Subcutaneous adipose tissue (tissue), 4 donors: ENCODE measurements around the gene TESPA1. TPM values are rescaled to one million over a fixed set of nuclear protein-coding genes. Genes with fewer than 3 reads are reported as not detected.

Experiments used
- total RNA-seq, 4 donors: library from RNA; depleted of rRNA; stranded (reverse); fragments of >200 nt; gene quantifications; one replicate each; pipeline ENCODE4 v1.1.0, GENCODE V29; 2016
- TF ChIP-seq, protein P1 (sequence below): fragments of 450-650 bp; IDR thresholded peaks from one replicate; pipeline ENCODE4 v1.5.1; 2016; ENCODE audit warnings: low read depth, mild to moderate bottlenecking, control low read depth, antibody characterized with exemption, moderate library complexity

The TESPA1 gene
- total RNA-seq, 4 donors from 2014 or later, result 1.5 to 2.1 (median 1.9) TPM; not detected in 1

DNA sequence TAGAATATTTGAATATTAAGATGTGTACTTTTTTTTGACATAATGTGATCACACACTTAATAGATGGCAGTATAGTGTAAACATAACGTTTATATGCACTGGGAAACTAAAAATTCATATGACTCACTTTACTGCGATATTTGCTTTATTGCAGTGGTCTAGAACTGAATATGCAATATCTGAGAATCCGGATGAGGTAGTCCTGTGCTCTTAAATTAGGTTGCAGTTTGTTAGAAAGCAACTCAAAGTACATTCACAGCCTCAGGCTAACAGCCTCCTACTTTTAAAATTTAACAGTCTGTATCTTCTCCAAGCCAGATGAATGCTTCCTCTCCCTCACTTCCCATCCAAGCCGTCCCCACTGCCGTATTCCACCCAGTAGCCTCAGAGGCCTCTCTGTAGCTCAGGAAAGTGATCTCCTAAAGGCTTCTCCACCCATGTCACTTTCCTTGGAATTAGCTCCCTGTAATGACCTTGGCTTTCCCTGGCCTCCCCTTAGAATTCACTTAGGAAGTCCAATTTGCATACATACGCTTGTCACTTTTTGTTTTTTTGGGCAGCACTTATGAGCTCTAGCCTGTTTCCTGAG is 43.7 kb downstream of the TESPA1 start:
- TF ChIP-seq, protein P1, sequence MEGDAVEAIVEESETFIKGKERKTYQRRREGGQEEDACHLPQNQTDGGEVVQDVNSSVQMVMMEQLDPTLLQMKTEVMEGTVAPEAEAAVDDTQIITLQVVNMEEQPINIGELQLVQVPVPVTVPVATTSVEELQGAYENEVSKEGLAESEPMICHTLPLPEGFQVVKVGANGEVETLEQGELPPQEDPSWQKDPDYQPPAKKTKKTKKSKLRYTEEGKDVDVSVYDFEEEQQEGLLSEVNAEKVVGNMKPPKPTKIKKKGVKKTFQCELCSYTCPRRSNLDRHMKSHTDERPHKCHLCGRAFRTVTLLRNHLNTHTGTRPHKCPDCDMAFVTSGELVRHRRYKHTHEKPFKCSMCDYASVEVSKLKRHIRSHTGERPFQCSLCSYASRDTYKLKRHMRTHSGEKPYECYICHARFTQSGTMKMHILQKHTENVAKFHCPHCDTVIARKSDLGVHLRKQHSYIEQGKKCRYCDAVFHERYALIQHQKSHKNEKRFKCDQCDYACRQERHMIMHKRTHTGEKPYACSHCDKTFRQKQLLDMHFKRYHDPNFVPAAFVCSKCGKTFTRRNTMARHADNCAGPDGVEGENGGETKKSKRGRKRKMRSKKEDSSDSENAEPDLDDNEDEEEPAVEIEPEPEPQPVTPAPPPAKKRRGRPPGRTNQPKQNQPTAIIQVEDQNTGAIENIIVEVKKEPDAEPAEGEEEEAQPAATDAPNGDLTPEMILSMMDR, result no peak

DNA sequence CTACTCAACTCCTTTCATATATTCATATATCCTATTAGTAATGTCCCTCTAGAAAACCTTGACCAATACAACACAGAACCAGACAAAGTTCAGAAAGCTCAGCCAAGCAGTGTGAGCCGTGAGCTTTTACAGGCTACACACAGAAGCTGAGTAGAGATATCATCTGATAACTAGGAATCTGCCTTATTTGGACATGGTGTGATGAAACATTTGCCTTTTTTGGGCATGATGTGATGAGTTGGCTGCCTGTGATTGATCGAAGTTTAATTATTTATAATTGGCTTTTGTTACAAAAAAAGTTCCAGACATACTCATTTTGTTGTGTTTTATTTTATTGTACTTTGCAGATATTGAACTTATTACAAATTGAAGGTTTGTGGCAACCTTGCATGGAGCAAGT is 46.6 kb downstream of the TESPA1 start:
- TF ChIP-seq, protein P1, result no peak

DNA sequence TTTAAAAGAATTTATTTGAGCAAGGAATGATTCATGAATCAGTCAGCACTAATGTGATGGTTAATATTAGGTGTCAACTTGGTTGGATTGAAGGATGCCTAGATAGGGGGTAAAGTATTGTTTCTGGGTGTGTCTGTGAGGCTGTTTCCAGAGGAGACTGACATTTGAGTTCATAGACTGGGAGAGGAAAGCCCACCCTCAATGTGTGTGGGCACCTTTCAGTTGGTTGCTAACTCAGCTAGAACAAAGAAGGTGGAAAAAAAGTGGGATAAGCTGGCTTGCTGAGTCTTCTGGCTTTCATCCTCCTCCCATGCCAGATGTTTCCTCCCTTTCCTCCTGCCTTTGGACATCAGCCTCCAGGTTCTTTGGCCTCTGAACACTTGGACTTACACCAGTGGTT is 47.2 kb downstream of the TESPA1 start:
- TF ChIP-seq, protein P1, result no peak

GRCh38 chr12:54936736-54937135 is 47.8 kb downstream of the TESPA1 start:
- TF ChIP-seq, protein P1, result no peak

- TF ChIP-seq, protein P1, result no peak
These were observed 49.2 kb downstream of the TESPA1 start for GRCh38 chr12:54935235-54935951.

DNA sequence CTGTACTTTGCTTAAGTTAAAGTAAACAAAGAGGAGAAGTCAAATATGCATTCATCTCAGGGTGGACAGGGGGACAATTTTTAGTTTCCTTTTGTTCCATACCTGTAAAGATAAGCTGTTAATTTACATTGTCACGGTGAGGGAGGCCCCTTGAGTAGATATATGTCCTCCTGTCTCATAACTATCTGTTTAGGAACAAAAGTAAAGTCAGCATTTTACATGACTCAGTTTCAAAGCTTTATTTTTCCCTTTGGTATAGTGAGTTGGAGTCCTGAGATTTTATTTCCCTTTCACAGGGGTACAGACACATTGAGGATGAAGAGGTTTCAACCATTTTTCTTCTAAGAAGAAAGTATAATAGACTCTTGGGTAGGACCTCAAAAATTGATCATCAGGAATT is 50.1 kb downstream of the TESPA1 start:
- TF ChIP-seq, protein P1, result no peak

GRCh38 chr12:54933376-54933775 is 51.2 kb downstream of the TESPA1 start:
- TF ChIP-seq, protein P1, result no peak
